GM12891 (cell line): Measurements from ENCODE around the gene KLHL36.
A peak's percentile ranks its signal among the peaks of the same experiment; 100 is the strongest.
"Not testable (repeated sequence)": the region's sequence is repeated elsewhere in the genome, so short reads cannot be mapped to it uniquely, and the experiment has no call there.

ENCODE experiments used
- DNase-seq: peaks from one replicate; pipeline ENCODE4 v3.0.0; 2011; ENCODE audit warnings: low spot score; ENCODE audit not compliant: insufficient read length
- FAIRE-seq: peaks from 2 replicates; lab custom pipeline; 2011; peaks lifted over from hg19 to GRCh38; lab: Jason Lieb, UNC
- PAX5 ChIP-seq: IDR thresholded peaks from 2 replicates; pipeline ENCODE4 v1.6.1; 2011; ENCODE audit warnings: low read length, moderate library complexity, mild to moderate bottlenecking; ENCODE audit not compliant: insufficient read depth, severe bottlenecking
- POLR2A ChIP-seq: IDR thresholded peaks from 2 replicates; pipeline ENCODE4 v1.6.1; 2011; ENCODE audit warnings: low read depth, low read length, control low read depth
- POLR2AphosphoS5 ChIP-seq: IDR thresholded peaks from 2 replicates; pipeline ENCODE4 v1.6.1; 2011; ENCODE audit warnings: low read depth, low read length, control low read depth
- POU2F2 ChIP-seq: IDR thresholded peaks from 2 replicates; pipeline ENCODE4 v1.6.1; 2011; ENCODE audit warnings: low read depth, mild to moderate bottlenecking, control low read depth, low read length, moderate library complexity
- SPI1 ChIP-seq: IDR thresholded peaks from 2 replicates; pipeline ENCODE4 v1.6.1; 2011; ENCODE audit warnings: low read depth, low read length, control low read depth
- TAF1 ChIP-seq: IDR thresholded peaks from 2 replicates; pipeline ENCODE4 v1.6.1; 2011; ENCODE audit warnings: low read depth, low read length, control low read depth

KLHL36 gene

GRCh38 chr16:84678541-84678940 is 30.2 kb downstream of the KLHL36 start:
- DNase-seq, result no peak
- FAIRE-seq, result no peak
- TF ChIP-seq PAX5, result no peak
- no peak for TF ChIP-seq SPI1
- no peak for TF ChIP-seq POU2F2

GRCh38 chr16:84680165-84680842 is 32.0 kb downstream of the KLHL36 start:
- FAIRE-seq (no peak), DNase-seq (no peak)
- no peak for TF ChIP-seq SPI1
- TF ChIP-seq POLR2A, result no peak
- TF ChIP-seq POLR2AphosphoS5, result no peak
- no peak for TF ChIP-seq TAF1
- no peak for TF ChIP-seq POU2F2

- TF ChIP-seq POLR2AphosphoS5, result no peak
- TF ChIP-seq POLR2A, result no peak
- no peak for TF ChIP-seq PAX5
- no peak for TF ChIP-seq SPI1
- no peak for TF ChIP-seq TAF1
- no peak for TF ChIP-seq POU2F2
- no peak for FAIRE-seq
These were observed 32.7 kb downstream of the KLHL36 start for GRCh38 chr16:84680843-84681629.

GRCh38 chr16:84683691-84684591 is 35.6 kb downstream of the KLHL36 start:
- DNase-seq, result no peak
- FAIRE-seq, result no peak

More at GRCh38 chr16:84680843-84681629, 32.7 kb downstream of the KLHL36 start:
- no peak for DNase-seq

GRCh38 chr16:84684592-84684965 is 36.3 kb downstream of the KLHL36 start:
- no peak for DNase-seq
- TF ChIP-seq POU2F2 (no peak), PAX5 (no peak), TAF1 (no peak), POLR2A (no peak), POLR2AphosphoS5 (no peak), SPI1 (no peak)
- no peak for FAIRE-seq

More at GRCh38 chr16:84683691-84684591, 35.6 kb downstream of the KLHL36 start:
- TF ChIP-seq POLR2AphosphoS5, result no peak
- no peak for TF ChIP-seq POLR2A
- TF ChIP-seq POU2F2, result no peak
- no peak for TF ChIP-seq TAF1
- no peak for TF ChIP-seq SPI1
- no peak for TF ChIP-seq PAX5

GRCh38 chr16:84685210-84685609 is 36.9 kb downstream of the KLHL36 start:
- FAIRE-seq (no peak), DNase-seq (no peak)
- TF ChIP-seq POLR2AphosphoS5 (no peak), SPI1 (no peak), POLR2A (no peak)

- DNase-seq, result no peak
- no peak for FAIRE-seq
- TF ChIP-seq POLR2A, result no peak
- no peak for TF ChIP-seq POLR2AphosphoS5
- TF ChIP-seq SPI1, result no peak
These were observed 38.5 kb downstream of the KLHL36 start for GRCh38 chr16:84686707-84687298.

GRCh38 chr16:84687715-84688114 is 39.4 kb downstream of the KLHL36 start:
- DNase-seq (no peak), FAIRE-seq (peak; percentile 85)
- TF ChIP-seq POLR2AphosphoS5 (no peak), PAX5 (peak; percentile 47), POLR2A (no peak), SPI1 (no peak), POU2F2 (no peak)

- not testable (repeated sequence) for FAIRE-seq, DNase-seq
These were observed 39.9 kb downstream of the KLHL36 start for GRCh38 chr16:84688163-84688562.
